Activated CD8-positive, alpha-beta memory T cell treated with anti-CD3 and anti-CD28 coated beads for 48 hours (primary cell): Measurements from ENCODE around the gene PAX4.
A peak's percentile ranks its signal among the peaks of the same experiment; 100 is the strongest.

ENCODE experiments used
- DNase-seq, 3 experiments: peaks; one replicate each; pipeline ENCODE4 v3.0.0-alpha.2; 2020; ENCODE audit warnings: low read depth in 2 of 3, low spot score in 2 of 3

PAX4 gene

DNA sequence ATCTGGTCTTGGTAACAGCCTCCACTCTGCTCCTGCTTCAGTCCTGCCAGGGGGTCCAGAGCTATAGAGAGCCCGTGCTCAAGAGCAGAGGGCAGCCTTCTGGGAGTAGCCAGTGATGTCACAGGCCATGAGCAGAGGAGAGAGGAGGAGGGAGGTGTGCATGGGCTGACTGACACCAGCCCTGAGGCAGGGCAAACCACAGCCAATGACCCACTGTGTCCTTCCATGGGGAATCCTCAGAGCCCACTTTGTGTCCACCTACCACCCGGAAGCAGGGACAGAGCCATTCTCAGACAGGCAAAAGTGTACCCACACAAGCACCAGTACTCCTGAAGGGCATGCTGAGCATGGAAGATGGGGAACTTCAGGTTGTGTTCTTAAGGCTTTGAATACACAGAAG lies at the start of gene PAX4:
TSS of gene PAX4 (minus strand) at position 101 of the 400 bp plus-strand sequence. CDS start 2,214 bp downstream, outside the sequence.
- DNase-seq = no peak

GRCh38 chr7:127667017-127667670 lies 49.2 kb upstream of the PAX4 start:
- no peak for DNase-seq

DNA sequence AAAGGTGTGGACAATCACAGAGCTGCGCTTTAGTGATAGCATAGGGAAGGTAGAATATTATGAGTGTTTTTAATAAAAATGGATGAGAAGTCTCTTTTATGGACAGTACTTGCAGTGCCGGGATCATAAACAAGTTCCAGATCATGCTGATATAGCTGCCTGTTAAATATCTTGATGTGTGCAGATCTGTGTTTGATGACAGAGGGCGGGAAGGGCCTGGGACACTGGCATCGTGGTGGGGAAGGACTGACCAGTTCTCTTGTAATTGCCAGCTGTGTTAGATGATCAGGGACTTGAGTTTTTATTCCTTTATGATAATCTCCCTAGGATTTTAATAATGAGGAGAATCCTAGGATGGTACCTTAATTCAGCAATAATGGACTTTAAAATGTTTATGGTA lies 48.7 kb upstream of the PAX4 start:
- no peak for DNase-seq

- no peak for DNase-seq
Observed at GRCh38 chr7:127665922-127666321, 48.0 kb upstream of the PAX4 start.

GRCh38 chr7:127658970-127659630 lies 41.2 kb upstream of the PAX4 start:
- DNase-seq = no peak

- no peak for DNase-seq
Observed at GRCh38 chr7:127657500-127657899, 39.6 kb upstream of the PAX4 start.

DNA sequence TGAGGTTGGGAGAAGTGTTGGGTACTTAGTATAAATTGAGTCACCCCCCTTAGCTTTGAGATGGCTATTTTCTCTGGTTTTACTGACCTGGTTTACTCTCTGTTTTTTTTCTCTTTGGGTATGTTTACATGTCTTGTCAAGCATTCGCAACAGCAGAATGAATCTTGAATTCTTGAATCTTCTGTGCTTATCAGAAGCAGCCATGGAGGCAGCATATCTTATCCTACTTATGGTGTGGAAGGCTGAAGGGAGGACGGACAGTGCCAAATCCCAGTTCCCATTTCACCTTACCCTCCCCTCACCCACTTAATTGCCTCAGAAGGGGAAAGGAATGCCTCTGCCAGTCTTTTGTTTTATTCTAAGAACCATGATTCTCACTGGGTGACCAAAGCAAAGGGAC lies 37.8 kb upstream of the PAX4 start:
- no peak for DNase-seq

DNA sequence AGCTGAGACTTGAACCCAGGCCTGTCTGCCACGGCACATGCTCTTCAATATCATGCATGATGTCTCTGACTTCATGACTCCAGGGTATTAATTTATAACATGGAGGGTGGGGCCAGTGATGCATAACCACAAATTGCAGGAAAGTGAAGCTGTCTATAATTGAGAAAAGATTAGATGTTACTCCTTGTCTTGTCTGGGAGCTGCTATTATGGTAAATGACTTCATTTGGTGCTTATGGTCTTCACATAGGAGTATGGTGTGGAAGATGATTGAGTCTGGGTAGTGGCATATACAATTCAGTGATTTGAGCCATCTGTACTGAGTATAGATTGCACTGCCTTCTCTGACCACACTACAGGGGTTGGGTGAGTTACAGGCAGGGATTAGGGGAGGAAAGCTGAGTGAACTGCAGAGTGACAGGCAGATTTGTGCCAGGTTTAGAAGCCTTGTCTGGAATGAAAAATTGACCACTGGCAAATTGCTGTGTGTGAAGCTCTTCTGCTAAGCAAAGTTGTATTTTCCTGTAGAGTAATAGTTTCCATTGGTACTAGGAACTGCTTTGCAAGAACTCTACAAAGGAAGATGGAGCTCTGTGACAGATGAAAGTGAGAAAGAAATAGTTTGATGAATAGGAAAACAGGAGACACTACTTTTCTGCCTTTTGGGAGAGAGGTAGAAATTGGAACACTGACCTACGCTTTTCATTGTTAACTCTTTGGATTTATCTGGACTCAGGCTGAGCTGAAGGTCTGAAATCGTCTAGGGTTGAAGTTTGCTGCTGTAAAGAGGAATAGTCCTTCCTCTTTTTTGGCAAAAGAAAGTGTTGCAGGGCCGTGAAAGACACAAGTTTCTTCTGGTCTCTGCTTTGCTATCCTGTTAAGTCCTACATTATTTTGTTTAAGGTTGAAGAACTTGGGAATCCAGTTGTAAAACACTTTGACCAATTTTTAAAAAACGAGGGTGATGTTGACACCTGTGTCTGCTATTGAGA lies 36.8 kb upstream of the PAX4 start:
- no peak for DNase-seq

DNA sequence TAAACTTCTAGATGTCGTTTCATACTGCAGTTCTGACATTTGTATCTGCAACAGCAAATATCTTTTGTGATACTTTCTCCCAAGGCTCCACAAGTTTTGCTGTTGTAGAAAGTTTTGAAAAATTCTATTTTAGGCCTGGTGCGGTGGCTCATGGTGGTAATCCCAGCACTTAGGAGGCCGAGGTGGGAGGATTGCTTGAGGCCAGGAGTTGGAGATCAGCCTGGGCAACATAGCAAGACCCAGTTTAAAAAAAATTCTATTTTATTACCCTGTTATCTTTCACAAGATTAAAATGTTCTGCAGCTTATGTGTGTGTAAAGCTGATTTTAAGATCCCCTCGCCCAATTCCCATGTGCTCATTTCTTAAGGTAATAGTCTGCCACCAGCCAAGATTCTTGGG lies 35.5 kb upstream of the PAX4 start:
- DNase-seq = no peak

DNA sequence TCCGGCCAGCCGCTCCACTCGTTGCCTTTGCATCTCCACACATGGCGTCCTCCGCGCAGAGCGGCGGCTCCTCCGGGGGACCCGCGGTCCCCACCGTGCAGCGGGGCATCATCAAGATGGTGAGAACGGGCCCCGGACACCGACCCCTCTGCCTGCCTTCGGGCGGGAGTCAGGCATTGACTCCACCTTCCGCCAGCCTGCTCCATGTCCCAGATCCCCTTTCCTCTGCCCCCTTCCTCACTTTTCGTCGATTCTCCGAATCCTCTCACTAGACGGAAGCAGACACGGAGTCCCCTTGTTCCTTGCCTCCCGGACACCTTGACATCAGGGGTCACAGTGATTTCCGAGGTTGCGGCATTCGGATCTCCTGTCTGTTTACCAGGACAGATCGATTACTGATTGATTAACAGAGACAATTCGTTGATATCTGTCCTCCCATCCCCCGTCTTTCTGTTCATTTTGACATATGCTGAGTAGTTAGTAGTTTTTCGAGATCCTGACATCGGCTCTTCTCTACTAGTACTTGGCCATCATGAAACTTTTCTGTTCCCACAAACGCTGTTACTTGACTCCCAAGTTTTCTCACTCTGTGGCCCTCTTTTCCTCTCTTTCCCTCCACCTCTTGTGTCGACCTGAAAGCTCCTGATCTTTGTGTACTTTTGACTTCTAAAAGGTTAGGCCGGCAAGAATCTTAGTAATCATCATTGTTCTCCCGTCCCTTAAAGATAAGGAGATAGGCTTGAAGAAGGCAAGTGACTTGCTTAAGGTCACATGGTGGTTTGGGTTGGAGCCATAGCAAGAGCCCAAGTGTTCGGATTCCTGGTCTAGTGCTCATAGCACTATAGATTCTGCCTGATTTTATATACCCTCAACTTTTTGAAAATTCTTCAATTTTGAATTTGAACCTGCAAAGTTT lies 34.6 kb upstream of the PAX4 start:
- no peak for DNase-seq

- DNase-seq = peak; percentile 87 to 98 (median 91)
Observed at GRCh38 chr7:127651556-127652332, 33.8 kb upstream of the PAX4 start, which contains the start of gene SND1. TSS of gene SND1 (plus strand) at chr7:127652194. CDS start at chr7:127652374, 180 bp downstream.

DNA sequence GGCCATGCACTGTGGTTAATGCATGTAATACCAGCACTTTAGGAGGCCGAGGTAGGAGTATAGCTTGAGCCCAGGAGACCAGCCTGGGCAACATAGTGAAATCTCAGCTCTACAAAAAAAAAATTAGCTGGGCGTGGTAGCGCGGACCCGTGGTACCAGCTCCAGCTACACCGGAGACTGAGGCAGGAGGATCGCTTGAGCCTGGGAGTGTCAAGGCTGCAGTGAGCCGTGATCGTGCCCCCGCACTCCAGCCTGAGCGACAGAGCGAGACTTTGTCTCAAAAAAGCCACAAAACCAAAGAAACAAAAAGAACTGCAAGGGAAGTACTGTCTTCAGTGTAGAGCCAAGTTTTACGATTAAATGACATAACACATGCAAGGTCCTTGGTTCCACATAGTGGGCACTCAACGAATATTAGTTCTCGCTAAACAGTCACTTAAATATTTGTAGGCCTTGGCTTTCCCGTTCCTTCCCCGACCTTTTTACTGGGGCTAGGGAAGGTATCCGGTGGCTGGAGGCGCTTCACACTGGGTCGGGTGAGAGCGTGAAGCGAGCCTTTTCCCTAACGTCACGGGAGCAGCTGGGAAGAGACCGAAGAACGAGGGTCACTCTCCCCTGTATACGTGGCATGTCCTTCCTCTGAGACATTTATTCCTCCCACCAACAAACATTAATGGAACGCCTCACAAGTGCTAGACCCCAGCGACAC lies 33.1 kb upstream of the PAX4 start:
- DNase-seq = peak in 1 of 3 experiments; percentile 6

GRCh38 chr7:127648986-127649385 lies 31.0 kb upstream of the PAX4 start:
- no peak for DNase-seq

- no peak for DNase-seq
Observed at GRCh38 chr7:127647636-127648035, 29.7 kb upstream of the PAX4 start.

- no peak for DNase-seq
Observed at GRCh38 chr7:127644484-127644883, 26.5 kb upstream of the PAX4 start.

GRCh38 chr7:127638197-127638596 lies 20.3 kb upstream of the PAX4 start:
- no peak for DNase-seq

DNA sequence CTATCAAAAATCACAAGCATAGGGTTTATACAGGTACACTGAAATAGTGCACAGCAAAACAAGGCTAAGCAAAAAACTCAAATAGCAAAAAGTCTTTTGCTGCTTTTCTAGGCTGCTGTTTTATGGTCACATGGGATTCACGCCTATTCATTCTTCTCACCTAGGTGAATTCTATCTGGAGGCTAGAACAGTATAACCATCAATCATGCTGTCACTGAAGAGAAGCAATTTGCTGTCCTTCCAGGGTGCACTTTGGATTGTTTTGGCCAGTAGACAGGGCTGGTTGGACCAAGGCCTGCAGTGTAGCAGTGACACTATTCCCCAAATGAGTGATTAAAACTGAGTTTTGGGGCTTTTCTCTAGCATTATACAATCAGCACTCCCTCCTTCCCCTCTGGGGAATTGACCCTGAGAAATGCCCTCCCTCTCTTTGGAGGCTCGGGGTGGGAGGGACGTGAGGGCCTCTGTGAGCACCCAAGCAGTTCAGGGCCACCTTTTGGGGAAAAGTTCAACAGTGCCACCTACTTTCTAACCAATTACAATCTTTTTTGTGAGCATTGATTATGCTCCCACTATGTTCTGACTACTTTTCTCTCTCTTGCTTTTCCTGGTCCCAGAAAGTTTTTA lies 17.8 kb upstream of the PAX4 start:
- DNase-seq = no peak

DNA sequence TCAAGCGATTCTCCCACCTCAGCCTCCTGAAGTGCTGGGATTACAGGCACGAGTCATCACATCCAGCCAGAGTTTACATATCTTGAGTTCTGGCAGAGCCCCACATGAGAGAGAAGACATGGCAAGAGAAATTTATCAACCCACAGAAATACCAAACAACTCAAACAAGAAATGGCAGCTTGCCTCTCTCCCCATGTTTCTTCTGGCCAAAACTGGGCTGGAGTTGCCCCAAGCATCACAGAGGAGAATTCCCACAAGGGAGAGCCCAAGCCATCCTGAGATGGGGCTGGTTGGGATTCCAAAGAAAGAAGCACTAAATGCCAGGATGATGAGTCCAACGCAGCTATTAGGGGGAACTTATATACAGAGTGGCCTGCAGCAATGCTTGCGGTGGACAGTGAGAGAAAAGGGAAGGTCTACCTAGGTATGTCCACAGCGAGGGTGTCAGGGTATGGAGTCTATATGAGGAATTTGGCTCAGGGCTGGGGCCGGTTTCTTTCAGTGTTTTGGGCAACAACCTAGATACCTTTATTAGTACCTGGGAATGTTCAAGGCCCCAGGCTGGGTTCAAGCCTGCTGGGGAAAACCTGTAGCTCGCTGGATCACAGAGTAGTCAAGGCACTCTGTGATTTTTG lies 14.5 kb upstream of the PAX4 start:
- DNase-seq = no peak
